SK-N-SH treated with all-trans-retinoic acid at 6 μM for 48 hours (cell line): ENCODE measurements around the gene DCTN3.

Experiments
- ESRRG ChIP-seq: fragments of 250-450 bp; sonication (Bioruptor Pico); IDR thresholded peaks from 2 replicates; pipeline ENCODE4 v1.6.1; 2021; ENCODE audit warnings: mild to moderate bottlenecking
- ISL1 ChIP-seq: fragments of 250-450 bp; sonication (Bioruptor Pico); IDR thresholded peaks from 2 replicates; pipeline ENCODE4 v2.1.2; 2022; ENCODE audit warnings: mild to moderate bottlenecking, moderate library complexity
- SNAI2 ChIP-seq: fragments of 250-450 bp; sonication (Bioruptor Pico); IDR thresholded peaks from 2 replicates; pipeline ENCODE4 v1.5.0; 2020; ENCODE audit warnings: mild to moderate bottlenecking, moderate library complexity
- TCF4 ChIP-seq: fragments of 250-450 bp; sonication (Bioruptor Pico); IDR thresholded peaks from 2 replicates; pipeline ENCODE4 v1.8.0; 2021; ENCODE audit warnings: mild to moderate bottlenecking, moderate library complexity, borderline replicate concordance
- ZNF70 ChIP-seq: fragments of 450-650 bp; formaldehyde crosslinking; IDR thresholded peaks from 2 replicates; pipeline ENCODE4 v1.5.0; 2020; ENCODE audit warnings: mild to moderate bottlenecking, moderate library complexity

- TF ChIP-seq ZNF70 (CRISPR knock-in tag): no peak
- no peak for TF ChIP-seq TCF4
- no peak for TF ChIP-seq ISL1 (CRISPR knock-in tag)
- no peak for TF ChIP-seq SNAI2 (CRISPR knock-in tag)
- no peak for TF ChIP-seq ESRRG (CRISPR knock-in tag)
Observed at GRCh38 chr9:34646211-34647083, 26.2 kb upstream of the DCTN3 start, which contains the start of gene GALT.
